Measurements from ENCODE around the gene IGF1.

Gene IGF1

GRCh38 chr12:102462386-102462785, 18.0 kb downstream of the IGF1 start (continued):
- no peak for TF ChIP-seq AEBP2 (tag by site-specific recombination; IDR thresholded peaks at IDR 0.05; ENCODE audit: borderline replicate concordance)
- no peak for TF ChIP-seq ZNF416 (tag by site-specific recombination; IDR thresholded peaks at IDR 0.05)

- CTCF ChIA-PET: interaction anchor here (0.5 kb wide), 1 partner anchor 271 kb away, joined by 3 read pairs; no protein-coding TSS in a partner anchor
- TF ChIP-seq ZNF394 (tag by site-specific recombination; IDR thresholded peaks at IDR 0.05; ENCODE audit: borderline replicate concordance) (no peak), ZNF449 (tag by site-specific recombination; IDR thresholded peaks at IDR 0.05) (no peak), ZBTB49 (tag by site-specific recombination; IDR thresholded peaks at IDR 0.05; ENCODE audit: low read depth) (no peak), ZSCAN23 (tag by site-specific recombination; IDR thresholded peaks at IDR 0.05) (no peak), GLI4 (tag by site-specific recombination; IDR thresholded peaks at IDR 0.05) (no peak), ZNF654 (tag by site-specific recombination; IDR thresholded peaks at IDR 0.05; ENCODE audit: low read depth) (no peak), GLI2 (tag by site-specific recombination; IDR thresholded peaks at IDR 0.05; ENCODE audit: borderline replicate concordance, low read depth) (no peak), ZSCAN5A (tag by site-specific recombination; IDR thresholded peaks at IDR 0.05) (no peak), ZNF571 (tag by site-specific recombination; IDR thresholded peaks at IDR 0.05) (no peak), ZFP37 (tag by site-specific recombination; IDR thresholded peaks at IDR 0.05) (no peak), ZNF239 (tag by site-specific recombination; IDR thresholded peaks at IDR 0.05) (no peak), SP7 (tag by site-specific recombination; IDR thresholded peaks at IDR 0.05) (no peak), ZNF837 (tag by site-specific recombination; IDR thresholded peaks at IDR 0.05) (no peak), ZNF174 (tag by site-specific recombination; IDR thresholded peaks at IDR 0.05) (no peak), SCRT2 (tag by site-specific recombination; IDR thresholded peaks at IDR 0.05) (no peak), PRDM4 (tag by site-specific recombination; IDR thresholded peaks at IDR 0.05) (no peak), ZNF335 (tag by site-specific recombination; conservative IDR thresholded peaks at IDR 0.05) (no peak)
- TF ChIP-seq, protein P1, sequence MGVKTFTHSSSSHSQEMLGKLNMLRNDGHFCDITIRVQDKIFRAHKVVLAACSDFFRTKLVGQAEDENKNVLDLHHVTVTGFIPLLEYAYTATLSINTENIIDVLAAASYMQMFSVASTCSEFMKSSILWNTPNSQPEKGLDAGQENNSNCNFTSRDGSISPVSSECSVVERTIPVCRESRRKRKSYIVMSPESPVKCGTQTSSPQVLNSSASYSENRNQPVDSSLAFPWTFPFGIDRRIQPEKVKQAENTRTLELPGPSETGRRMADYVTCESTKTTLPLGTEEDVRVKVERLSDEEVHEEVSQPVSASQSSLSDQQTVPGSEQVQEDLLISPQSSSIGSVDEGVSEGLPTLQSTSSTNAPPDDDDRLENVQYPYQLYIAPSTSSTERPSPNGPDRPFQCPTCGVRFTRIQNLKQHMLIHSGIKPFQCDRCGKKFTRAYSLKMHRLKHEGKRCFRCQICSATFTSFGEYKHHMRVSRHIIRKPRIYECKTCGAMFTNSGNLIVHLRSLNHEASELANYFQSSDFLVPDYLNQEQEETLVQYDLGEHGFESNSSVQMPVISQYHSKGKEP (tag by site-specific recombination; IDR thresholded peaks at IDR 0.05): no peak
- TF ChIP-seq, protein P2, sequence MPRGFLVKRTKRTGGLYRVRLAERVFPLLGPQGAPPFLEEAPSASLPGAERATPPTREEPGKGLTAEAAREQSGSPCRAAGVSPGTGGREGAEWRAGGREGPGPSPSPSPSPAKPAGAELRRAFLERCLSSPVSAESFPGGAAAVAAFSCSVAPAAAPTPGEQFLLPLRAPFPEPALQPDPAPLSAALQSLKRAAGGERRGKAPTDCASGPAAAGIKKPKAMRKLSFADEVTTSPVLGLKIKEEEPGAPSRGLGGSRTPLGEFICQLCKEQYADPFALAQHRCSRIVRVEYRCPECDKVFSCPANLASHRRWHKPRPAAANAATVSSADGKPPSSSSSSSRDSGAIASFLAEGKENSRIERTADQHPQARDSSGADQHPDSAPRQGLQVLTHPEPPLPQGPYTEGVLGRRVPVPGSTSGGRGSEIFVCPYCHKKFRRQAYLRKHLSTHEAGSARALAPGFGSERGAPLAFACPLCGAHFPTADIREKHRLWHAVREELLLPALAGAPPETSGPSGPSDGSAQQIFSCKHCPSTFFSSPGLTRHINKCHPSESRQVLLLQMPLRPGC (tag by site-specific recombination; IDR thresholded peaks at IDR 0.05): no peak
These were observed 18.9 kb downstream of the IGF1 start for GRCh38 chr12:102461501-102461900.

More at GRCh38 chr12:102461501-102461900, 18.9 kb downstream of the IGF1 start:
- no peaks in the 10 kb centered on the region for H3K9me3 ChIP-seq (ENCODE audit: control insufficient read depth, insufficient read depth, low read depth, low read length)
- H3K36me3 ChIP-seq (ENCODE audit: control insufficient read depth in 2 of 2, insufficient read depth in 1 of 2, low read length in 2 of 2): no peaks in the 10 kb centered on the region
- POLR2A ChIA-PET: no interaction called here
- no peak overlapping the region for H3K27ac ChIP-seq (ENCODE audit: extremely low read depth, low read depth, low read length)
- H3K4me3 ChIP-seq (ENCODE audit: low read depth, low read length): no peak overlapping the region
- H3K4me1 ChIP-seq (ENCODE audit: control insufficient read depth, insufficient read depth, low read length): no peaks in the 10 kb centered on the region

All from HEK293 (cell line).